Glutamatergic neuron (in vitro differentiated cells): ENCODE measurements around the gene PHF12. TPM values are rescaled to one million over a fixed set of nuclear protein-coding genes. Genes with fewer than 3 reads are reported as not detected.

Source experiments
- DNase-seq: peaks from one replicate; pipeline ENCODE4 v3.0.0; 2022
- H3K27ac Mint-ChIP-seq: one replicate; pipeline ENCODE4 v1.8.0; 2020; ENCODE audit warnings: mild to moderate bottlenecking, mixed read lengths, inconsistent platforms; ENCODE audit not compliant: unreplicated experiment
- H3K27me3 Mint-ChIP-seq: one replicate; pipeline ENCODE4 v1.8.0; 2020; ENCODE audit warnings: mild to moderate bottlenecking, moderate library complexity, mixed read lengths, inconsistent platforms; ENCODE audit not compliant: unreplicated experiment
- H3K36me3 Mint-ChIP-seq: one replicate; pipeline ENCODE4 v1.8.0; 2020; ENCODE audit warnings: mild to moderate bottlenecking, mixed read lengths, inconsistent platforms; ENCODE audit not compliant: unreplicated experiment
- H3K4me1 Mint-ChIP-seq: one replicate; pipeline ENCODE4 v1.8.0; 2020; ENCODE audit warnings: mild to moderate bottlenecking, low read depth, mixed read lengths, inconsistent platforms; ENCODE audit not compliant: unreplicated experiment
- H3K4me3 Mint-ChIP-seq: one replicate; pipeline ENCODE4 v1.8.0; 2020; ENCODE audit warnings: mild to moderate bottlenecking, mixed read lengths, inconsistent platforms; ENCODE audit not compliant: unreplicated experiment
- H3K9me3 Mint-ChIP-seq: one replicate; pipeline ENCODE4 v1.8.0; 2020; ENCODE audit warnings: mild to moderate bottlenecking, moderate library complexity, mixed read lengths, inconsistent platforms; ENCODE audit not compliant: unreplicated experiment
- total RNA-seq: library from RNA; stranded (reverse); fragmentation: NEBNext Ultra II Directional; extraction: Animal tissue kit (Norgen Biotek cat#: 25700); gene quantifications from one replicate; pipeline ENCODE4 v1.2.1, GENCODE V29; 2021; ENCODE audit not compliant: unreplicated experiment
- TF ChIP-seq, protein P1 (sequence below): fragments of 200-600 bp; sonication (generic); IDR thresholded peaks from one replicate; pipeline ENCODE4 v1.5.0; 2021; ENCODE audit not compliant: partially characterized antibody, unreplicated experiment

The PHF12 gene
- total RNA-seq, 1 donor from 2014 or later, result 59.8 TPM

DNA sequence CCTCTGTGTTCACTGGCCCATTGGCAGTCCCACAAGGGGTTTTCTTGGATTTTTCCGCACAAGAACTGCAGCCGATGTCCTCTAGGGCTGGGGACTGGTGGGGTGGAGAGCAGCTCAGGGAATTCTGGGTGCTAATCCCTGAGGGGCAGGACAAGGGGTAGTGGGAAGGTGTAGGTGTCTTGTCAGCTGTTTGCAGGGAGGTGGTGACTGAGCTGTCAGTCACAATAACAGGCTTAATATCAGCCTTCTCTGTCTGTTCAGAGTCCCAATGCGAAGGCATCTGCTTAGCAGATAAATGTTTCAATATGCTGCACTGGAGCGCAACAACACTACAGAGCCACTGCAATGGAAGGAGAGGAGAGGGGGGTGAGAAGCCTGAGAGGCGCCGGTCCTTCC is 38.4 kb downstream of the PHF12 start:
- H3K27me3 Mint-ChIP-seq, result peaks cover 4% of the 10 kb centered on the region
- H3K4me3 Mint-ChIP-seq, result no peak overlapping the region
- TF ChIP-seq, protein P1, sequence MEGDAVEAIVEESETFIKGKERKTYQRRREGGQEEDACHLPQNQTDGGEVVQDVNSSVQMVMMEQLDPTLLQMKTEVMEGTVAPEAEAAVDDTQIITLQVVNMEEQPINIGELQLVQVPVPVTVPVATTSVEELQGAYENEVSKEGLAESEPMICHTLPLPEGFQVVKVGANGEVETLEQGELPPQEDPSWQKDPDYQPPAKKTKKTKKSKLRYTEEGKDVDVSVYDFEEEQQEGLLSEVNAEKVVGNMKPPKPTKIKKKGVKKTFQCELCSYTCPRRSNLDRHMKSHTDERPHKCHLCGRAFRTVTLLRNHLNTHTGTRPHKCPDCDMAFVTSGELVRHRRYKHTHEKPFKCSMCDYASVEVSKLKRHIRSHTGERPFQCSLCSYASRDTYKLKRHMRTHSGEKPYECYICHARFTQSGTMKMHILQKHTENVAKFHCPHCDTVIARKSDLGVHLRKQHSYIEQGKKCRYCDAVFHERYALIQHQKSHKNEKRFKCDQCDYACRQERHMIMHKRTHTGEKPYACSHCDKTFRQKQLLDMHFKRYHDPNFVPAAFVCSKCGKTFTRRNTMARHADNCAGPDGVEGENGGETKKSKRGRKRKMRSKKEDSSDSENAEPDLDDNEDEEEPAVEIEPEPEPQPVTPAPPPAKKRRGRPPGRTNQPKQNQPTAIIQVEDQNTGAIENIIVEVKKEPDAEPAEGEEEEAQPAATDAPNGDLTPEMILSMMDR, result no peak
- H3K27ac Mint-ChIP-seq, result no peak overlapping the region
- H3K36me3 Mint-ChIP-seq, result peaks cover 10% of the 10 kb centered on the region
- peaks cover 2% of the 10 kb centered on the region for H3K4me1 Mint-ChIP-seq
- no peaks in the 10 kb centered on the region for H3K9me3 Mint-ChIP-seq
- no peak for DNase-seq

DNA sequence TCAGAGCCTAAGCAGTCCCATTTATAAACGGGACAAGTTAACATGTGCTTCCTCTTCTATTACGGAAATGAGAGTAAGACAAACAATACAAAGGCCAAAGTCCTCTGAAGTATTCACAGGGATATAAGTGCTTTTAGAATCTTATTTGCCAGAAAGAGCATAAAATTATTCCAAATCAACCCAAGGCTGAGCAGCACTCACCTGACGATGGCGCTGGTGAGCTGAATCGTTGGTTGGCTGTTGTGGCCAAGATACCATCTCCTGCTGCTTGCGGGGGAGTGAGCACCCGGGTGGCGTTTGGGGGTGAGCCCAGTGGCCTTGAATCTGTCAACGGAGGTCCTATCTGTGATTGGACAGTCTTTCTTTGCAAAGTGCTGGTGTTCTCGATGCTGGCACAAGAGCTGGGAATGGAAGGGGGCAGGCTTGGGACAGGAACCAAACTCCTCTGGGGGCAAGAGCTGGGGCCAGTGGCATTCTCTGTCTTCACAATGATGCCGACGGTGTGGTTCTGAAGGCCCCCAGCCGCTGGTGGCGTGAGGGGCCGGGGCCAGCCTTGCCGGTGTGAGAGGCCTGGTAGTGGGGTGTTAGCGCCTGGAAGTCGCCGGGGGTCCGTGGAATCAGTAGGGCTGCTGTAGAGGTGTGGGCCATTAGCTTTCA is 38.9 kb downstream of the PHF12 start:
- Mint-ChIP-seq H3K27me3 (peaks cover 4% of the 10 kb centered on the region), H3K4me3 (no peak overlapping the region), H3K36me3 (peaks cover 10% of the 10 kb centered on the region), H3K9me3 (no peaks in the 10 kb centered on the region), H3K4me1 (peaks cover 2% of the 10 kb centered on the region), H3K27ac (no peak overlapping the region)
- peak; percentile 27 for DNase-seq
- TF ChIP-seq, protein P1, result no peak

DNA sequence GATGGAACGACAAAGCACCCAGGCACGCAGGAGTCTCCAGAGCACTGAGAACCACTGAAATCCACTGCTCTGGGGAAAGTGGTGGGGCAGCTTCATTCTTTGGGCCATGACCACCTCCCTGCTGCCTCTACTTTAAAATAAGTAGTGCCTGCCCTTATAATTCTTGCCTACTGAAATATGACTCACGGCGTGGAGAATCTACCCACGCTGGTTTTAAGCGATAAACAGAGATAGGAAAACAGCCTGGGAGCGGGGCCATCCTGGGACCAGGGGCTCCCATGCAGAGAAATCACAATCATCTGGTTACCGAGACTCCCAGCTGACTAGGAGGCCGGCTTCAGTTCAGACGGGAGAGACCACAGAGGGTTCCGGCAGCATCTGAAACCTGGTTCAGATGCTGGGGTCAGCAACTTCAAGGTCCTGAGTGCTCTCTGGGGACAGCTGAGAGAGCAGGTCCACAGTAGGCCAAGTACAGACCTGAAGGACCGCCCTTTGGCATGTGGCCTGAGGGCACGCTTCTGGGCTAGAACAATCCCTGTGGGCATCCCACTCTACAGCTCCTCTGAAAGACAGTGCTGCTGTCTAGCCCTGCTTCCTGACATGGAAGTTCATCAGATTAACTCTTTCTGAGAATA is 39.8 kb downstream of the PHF12 start:
- H3K4me3 Mint-ChIP-seq, result no peak overlapping the region
- H3K36me3 Mint-ChIP-seq, result peaks cover 8% of the 10 kb centered on the region
- no peak for DNase-seq
- peaks cover 5% of the 10 kb centered on the region for H3K27me3 Mint-ChIP-seq
- H3K27ac Mint-ChIP-seq, result no peak overlapping the region
- H3K9me3 Mint-ChIP-seq, result no peaks in the 10 kb centered on the region
- peaks cover 2% of the 10 kb centered on the region for H3K4me1 Mint-ChIP-seq
- TF ChIP-seq, protein P1, result no peak

DNA sequence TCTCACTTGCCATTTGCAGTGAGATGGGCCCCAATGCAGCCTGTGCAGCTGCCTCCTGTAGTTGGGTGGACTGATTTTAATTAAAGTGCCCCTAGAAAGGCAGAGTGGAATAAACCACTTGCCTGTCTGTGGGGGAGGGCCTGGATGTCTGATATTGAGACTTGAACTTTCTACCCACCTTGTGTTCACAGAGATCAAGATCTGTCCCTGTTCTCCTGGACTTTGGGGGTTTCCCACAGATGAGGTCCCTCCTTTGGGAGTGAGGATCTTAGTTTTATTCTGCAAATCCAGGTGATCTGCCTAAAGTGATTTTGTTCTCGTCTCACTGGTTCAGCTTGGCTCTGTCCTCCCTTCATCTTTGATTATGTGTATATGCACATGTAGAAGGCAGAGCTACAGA is 40.8 kb downstream of the PHF12 start:
- Mint-ChIP-seq H3K4me1 (peaks cover 2% of the 10 kb centered on the region), H3K27me3 (peaks cover 2% of the 10 kb centered on the region), H3K36me3 (peaks cover 5% of the 10 kb centered on the region), H3K4me3 (no peak overlapping the region), H3K9me3 (peaks cover under 1% of the 10 kb centered on the region), H3K27ac (no peak overlapping the region)
- TF ChIP-seq, protein P1, result no peak
- no peak for DNase-seq

DNA sequence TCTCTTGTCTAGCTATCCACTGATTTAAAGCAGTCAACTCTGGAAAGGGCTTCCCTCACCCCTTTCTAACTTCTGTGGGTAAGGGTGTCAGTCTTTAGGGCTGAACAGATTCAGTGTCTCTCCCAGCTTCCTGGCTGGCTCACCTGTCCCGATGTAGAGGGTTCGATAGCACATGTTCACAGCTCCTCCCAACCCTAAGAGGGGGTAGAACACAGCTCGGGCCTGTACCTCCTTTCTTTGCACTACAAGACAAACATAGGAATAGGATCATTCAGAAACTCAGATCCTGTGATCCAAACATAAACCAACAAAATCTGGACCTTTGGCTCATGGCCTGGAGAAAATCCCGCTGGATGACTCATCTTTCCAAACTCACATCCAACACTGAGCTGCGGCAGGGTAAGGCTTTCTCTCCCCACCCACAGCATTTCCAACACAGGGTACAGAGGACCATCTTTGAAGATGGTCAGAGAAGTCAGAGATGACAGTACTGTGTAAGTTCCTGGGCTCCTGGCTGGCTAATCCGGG is 42.6 kb downstream of the PHF12 start:
- no peak overlapping the region for H3K4me3 Mint-ChIP-seq
- H3K9me3 Mint-ChIP-seq, result peaks cover 4% of the 10 kb centered on the region
- H3K4me1 Mint-ChIP-seq, result peaks cover 6% of the 10 kb centered on the region
- no peaks in the 10 kb centered on the region for H3K36me3 Mint-ChIP-seq
- H3K27ac Mint-ChIP-seq, result no peak overlapping the region
- H3K27me3 Mint-ChIP-seq, result peaks cover 4% of the 10 kb centered on the region
- no peak for DNase-seq
- TF ChIP-seq, protein P1, result no peak
